ENCODE data around the gene IGF2BP3.
"Not testable (repeated sequence)": the region's sequence is repeated elsewhere in the genome, so short reads cannot be mapped to it uniquely, and the experiment has no call there.

The IGF2BP3 gene

DNA sequence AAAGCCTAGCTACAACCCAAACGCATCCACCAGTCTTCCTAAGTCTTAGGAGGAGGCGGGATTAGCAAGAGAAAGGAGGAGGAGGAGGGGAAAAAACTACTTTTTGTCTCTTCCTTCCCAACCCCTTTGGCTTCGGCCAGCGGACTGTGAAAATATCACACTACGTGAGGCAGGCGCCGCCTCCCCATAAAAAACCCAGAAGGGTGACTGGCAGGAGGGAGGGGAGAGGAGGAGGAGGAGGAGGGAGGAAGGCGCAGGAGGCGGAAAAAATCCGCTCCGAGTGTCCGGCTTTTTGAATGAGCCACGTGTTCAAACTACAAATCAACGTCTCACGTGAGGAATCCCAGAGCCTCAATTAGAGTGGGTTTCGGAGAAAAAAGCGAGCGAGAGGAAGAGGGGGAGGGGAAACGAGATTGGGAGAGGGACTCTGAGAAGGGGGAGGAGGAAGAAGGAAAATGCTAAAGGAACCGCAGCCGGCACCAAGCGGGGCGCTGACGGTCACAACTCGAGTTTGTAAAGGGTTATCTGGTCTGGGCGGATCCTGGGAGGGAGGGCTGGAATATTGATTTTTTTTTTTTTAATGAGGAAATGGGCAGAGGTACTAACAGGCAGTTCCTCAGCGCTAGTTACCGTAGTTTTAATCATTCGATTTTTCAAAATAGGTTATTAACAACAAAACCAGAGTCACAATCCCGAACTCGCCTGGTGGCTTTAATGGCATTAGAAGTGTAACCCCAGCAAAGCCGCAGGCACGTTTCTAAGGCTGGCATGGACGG is at the start of gene IGF2BP3:
TSS of gene IGF2BP3 (minus strand) at position 162 of the 776 bp plus-strand sequence. CDS start 381 bp downstream, outside the sequence.
- DNase-seq, result no peak

DNA sequence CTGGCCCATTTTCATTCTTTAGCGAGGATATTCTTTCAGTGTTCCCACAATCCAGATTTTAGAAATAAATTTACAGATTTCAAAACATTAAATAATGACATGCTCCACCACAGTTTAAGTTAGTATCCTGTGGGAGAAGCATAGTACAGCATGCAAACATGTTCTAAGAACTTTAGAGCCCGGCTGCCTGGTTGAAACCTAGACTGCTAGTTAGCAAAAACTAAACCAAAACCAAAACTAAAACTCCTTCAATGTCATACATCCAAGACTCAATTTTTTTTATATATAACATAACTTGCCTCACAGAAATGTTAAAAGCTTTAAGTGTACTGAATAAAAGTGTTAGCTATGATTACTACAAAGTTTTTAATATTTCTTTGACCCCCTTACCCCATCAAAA is 44.5 kb upstream of the IGF2BP3 start:
- DNase-seq, result no peak

DNA sequence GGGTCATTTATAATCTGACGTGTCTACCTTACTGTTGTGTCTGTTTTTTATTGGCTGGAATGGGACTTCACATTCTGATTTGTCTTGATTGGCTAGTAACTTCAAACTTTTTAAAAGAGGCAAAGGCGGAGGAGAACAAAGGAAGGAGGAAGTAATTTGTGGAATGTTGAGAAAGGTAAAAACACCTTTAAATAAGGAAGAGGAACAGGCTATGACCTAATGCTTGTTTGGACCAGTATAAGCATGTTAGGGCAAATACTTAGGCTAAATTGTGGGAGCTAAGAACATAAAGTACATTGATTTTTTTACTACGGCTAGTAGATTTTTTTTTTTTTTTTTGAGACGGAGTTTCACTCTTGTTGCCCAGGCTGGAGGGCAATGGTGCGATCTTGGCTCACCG is 43.5 kb upstream of the IGF2BP3 start:
- DNase-seq, result not testable (repeated sequence)

DNA sequence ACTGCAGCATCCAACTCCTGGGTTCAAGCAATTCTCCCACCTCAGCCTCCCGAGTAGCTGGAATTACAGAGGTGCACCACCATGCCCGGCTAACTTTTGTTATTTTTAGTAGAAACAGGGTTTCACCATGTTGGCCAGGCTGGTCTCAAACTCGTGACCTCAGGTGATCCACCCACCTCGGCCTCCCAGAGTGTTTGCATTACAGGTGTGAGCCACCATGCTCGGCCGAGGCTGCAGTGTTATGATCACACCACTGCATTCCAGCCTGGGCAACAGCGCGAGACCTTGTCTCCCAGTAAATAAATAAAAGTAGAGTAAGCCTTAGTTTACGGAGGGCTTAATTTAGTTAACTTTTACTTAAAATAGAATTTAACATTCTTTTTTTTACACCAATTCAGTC is 23.7 kb upstream of the IGF2BP3 start:
- DNase-seq, result no peak

DNA sequence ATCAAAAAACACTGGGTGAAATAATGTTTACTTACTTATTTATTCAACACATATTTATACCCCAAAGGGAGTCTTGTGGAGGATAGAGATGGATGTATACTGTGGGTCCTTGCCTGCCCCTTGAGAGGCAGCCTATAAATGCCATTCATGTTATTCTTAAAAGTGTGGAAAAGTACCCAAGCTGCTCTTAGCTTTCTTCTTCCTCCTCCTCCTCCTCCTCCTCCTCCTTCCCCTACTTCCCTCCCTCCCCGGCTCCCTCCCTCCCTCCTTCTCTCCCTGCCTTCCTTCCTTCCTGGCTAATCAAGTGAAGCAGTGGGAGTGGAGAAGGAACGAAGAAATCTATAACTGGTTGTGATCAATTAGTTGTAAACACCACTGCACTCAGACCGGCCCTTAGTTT is 21.2 kb upstream of the IGF2BP3 start:
- DNase-seq, result no peak

DNA sequence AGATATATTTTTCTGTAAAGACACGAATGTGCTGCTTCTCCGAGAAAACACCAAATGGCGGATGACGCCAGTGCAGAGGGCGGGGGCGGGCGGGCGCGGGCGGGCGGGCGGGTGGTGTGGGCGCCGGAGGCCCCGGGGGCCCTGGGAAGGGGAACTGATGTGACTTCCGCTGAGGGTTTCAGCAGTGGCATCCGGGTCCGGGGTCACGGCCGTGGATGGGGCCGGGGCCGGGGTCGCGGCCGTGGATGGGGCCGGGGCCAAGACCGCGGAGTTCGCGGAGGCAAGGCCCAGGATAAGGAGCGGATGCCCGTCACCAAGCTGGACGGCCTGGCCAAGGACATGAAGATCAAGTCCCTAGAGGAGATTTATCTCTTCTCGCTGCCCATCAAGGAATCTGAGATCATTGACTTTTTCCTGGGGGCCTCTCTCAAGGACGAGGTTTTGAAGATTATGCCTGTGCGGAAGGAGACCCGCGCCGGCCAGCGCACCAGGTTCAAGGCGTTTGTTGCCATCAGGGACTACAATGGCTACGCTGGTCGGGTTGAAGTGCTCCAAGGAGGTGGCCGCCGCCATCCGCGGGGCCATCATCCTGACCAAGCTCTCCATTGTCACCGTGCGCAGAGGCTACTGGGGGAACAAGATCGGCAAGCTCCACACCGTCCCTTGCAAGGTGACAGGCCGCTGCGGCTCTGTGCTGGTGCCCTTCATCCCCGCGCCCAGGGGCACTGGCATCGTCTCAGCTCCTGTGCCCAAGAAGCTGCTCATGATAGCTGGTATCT is 20.3 kb upstream of the IGF2BP3 start:
- peak in 43 of 56 donors; percentile 6 to 73 (median 37) for DNase-seq

DNA sequence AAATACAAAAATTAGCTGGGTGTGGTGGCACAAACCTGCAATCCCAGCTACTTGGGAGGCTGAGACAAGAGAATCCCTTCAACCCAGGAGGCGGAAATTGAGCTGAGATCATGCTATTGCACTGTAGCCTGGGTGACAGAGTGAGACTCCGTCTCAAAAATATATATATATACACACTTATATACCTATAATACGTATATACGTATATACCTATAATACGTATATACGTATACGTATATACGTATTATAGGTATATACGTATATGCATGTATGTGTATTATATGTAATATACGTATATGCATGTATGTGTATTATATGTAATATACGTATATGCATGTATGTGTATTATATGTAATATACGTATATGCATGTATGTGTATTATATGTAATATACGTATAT is 18.4 kb upstream of the IGF2BP3 start:
- not testable (repeated sequence) for DNase-seq

DNA sequence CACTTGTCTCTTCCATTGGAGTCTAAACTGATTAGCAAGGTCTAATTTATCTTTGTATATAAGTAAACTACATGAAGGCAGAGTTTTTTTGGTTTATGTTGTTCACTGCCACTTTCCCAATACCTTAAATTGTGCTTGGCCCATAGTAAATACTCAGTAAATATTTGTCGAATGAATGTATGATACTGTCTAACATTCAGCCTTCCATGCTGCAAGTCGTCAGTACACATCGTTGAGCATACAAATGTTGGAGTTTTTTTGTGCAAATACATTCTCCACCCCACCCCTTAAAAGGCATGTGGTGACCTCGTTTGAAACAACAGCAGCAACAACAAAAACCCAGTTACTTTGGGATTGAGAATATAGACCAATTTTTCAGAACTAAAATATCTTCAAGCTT is 17.4 kb upstream of the IGF2BP3 start:
- no peak for DNase-seq

DNA sequence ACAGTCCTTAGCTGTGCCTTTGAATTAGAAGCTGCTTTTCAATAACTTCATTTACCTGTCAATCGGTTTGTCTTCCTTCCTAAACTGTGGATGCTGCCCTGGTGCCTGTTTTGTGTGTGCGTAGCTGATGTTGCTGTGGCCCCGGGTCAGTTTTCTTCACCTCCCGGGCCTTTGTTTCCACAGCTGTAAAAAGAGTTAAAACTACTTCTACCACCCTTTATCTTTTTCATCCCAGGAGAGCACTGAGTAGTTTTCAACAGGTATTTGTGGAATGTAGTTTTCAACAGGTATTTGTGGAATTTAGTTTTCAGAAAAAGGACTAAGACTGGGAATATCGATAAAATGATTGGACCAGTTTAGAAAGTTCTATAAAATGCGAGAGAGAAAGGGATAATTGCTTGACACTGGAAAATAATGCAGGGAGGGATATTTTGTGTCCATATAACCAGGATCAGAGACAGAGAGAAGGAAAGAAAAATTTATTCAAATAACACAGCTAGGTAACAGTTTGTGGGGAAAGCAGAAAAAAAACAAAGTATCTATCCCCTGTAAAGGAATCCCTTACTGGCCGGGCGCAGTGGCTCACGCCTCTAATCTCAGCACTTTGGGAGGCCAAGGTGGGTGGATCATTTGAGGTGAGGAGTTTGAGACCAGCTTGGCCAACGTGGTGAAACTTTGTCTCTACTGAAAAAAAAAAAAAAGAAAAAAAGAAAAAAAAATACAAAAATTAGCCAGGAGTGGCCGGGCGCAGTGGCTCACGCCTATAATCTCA is 15.9 kb upstream of the IGF2BP3 start:
- DNase-seq, result no peak

DNA sequence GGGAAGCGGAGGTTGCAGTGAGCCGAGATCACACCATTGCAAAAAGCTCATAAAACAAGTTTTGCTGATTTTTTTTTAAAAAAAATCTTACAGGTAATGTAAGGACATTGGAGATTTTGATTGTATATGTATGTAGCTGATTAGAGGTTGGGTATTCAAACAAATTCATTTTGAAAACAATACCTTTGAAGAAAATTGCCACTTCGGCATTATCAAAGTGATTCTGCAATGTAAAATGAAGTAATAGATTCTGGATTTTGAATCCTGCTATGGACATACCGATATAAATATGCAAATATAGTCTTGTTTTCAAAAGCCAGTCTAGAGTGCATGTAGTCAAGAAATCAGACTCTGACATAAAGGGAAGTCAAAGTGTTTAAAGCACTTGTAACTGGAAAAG is 12.4 kb upstream of the IGF2BP3 start:
- DNase-seq, result no peak

DNA sequence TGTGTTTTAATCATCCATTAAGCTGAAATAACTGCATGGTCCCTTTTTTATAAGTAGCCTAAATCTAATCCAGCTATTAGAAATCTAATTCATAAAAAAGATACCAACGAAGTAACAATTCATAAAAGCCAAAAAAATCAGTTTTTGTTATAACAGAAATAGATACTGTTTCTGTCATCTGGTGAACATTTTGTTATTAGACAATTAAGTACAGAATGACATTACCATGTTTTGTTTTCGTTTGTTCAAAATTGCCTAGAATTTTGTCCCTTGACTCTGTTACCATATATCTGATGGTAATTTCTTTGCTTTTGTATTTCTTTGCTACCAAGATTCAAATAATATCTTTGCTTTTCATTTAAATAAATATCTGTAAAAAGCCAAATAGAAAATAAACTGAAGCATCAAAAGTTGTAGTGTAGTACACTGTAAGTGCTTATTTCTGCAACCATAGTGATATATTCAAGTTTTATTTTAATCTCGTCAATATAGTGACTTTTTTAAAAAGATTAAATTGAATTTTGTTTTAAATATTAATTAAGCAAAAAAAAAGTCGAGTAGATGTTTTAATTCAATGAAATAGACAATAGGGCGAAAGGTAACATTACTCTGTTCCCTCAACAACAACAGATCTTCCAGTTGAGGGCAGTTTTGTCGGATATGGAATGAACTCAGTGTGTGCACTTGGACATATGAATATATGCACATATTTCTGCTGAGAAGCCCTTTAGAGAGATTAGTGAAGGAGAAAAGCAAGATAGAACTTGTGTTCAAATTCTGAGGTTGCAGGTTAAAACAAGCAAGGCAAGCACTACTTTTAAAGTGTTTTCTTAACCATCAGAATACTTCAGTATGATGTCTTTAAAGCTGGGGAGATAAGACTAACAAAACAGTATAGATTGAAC is 7.9 kb upstream of the IGF2BP3 start:
- DNase-seq, result no peak

DNA sequence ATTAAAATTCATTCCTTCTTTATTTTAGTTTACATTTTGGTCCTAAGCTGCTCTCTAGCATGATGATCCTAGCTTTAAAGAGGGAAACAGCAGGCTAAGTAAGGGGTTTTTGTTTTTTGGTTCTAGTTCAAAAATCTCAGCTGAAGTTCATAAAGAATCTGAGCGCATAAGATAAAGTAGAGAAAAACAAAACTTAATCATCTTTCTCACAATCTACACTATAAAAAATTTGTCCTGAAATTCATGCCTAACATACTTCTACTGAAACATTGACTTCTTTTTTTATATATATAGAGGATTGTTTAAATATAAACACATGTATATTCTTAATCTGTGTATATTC is 6.8 kb upstream of the IGF2BP3 start:
- no peak for DNase-seq

DNA sequence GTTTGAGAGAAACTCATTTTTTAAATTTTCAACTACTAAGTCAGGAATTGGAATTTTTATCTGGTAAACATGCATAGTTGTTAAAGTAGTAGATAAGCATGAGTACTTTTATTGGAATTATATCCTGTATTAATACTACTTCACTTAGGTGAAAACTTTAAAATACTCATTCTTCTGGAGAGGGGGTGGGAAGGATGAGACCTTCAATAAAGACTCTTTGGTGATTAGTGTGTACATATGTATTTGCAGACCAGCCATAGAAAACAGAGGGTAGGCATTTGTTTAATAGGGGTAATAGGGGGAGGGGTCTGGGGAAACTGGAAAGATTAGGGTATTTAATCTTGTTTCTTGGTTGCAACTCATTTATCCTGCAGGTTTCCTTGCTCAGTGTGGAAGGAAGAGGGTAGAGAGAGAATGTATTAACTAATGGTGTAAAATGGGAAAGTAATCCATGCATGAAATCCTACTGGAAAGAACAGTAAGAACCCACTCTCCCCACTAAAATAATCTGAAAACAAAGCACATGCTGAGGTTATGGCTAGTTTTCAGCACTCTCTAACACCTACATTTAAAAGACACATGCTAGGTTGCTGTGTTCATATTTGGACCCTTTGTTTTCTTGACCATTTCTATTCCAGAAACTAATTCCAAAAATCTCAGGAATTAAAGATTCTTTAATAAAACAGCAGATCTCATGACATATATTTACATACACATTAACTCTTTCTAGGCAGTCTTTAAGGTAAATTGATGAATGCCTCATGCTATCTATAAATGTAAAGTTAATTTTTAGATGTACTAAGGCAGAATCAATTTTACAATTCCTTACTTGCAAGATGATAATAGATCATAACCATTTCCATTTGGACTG is 6.2 kb upstream of the IGF2BP3 start:
- no peak for DNase-seq

DNA sequence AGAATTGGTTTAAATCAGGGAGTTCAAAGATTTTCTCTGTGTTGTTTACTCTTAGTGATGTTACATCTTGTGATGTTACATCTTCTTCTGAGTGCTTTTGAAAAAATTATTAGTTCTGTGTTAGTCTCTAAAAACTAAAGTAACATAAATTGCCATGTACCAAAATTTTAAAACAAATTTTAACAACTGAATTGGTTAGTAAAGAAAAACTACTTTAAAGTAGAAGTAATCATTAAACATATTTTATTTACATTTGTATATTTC is 5.2 kb upstream of the IGF2BP3 start:
- DNase-seq, result no peak

DNA sequence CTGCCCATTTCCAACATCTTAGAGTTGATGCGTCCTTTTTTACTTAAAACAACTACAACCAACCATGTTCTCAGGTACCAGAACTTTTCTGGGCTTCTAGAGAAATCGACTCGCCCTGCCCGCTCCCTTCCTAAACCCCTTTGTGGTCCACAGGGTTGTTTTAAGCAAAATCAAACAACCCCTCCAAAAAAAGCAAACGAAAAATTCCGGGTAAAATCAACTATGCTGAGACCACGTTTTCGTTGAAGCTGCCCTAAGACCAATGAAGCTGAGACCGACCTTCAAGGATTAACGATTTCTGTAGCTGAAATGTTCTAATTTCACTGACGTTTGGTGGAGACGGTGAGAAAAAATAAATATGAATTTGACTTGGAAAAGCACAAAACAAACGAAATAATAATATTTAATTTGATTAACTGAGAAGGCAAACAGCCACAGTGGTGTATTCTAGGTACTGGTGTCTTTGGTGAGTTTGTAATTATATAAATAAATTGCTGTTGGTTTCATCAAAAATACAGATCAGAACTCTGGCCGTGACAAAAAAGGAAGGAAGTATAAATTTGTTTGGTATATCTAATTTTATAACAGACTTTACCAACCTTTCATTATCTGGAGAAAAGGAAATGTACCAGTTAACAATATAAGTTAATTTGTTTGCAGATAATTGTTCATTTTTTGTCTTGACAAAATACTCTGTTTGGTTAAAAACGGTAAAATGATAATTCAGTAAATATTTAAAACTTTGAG is 4.7 kb upstream of the IGF2BP3 start:
- no peak for DNase-seq

DNA sequence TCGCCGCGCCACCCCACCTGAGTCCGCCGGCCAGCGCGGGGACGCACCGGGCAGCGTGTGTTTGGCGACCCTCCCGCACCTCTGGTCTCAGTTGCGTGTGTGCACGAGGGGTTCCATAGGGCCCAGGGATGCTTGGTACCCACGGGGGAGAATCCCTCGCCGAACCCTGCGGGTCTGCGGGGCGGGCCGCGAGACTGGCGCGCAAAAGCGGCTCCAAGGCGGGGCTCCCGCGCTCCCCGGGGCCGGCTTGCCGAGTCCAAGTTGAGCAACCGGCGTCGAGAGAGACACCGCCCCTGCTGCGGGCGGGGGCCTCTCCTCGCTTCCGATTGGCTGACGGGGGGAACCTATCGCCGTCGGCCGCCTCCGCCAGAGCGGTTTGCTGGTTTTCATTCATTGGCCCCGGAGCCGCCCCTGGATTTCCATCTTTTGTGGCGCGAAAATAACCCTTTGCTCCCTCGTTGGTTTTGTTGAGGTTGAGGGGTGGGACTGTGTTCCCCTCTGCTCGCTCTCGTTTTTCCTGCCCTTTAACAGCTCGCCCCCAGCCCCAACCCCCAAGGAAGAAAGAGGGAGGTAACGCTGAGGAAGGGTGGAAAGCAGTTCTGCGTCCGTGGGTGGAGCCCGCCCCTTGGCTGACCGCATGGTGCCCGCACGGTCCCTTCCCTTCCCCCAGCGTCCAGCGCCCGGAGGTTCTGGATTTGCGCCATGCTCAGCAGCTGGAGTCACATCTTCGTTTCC is 4.0 kb upstream of the IGF2BP3 start:
- DNase-seq, result peak in 3 of 56 donors; percentile 10 to 16 (median 10)

DNA sequence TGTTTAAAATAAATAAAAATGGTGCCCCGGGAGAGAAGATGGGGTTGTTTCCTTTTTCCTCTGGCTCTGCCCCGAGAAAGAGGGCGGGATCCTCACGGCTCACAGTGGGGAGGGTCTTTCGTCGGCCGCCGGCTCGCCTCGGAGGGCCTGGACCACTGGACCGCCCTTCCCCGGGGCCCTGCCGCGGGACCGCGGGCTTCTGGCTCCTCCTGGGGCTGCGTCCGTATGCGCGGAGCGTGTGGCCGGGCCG is 3.5 kb upstream of the IGF2BP3 start:
- no peak for DNase-seq

DNA sequence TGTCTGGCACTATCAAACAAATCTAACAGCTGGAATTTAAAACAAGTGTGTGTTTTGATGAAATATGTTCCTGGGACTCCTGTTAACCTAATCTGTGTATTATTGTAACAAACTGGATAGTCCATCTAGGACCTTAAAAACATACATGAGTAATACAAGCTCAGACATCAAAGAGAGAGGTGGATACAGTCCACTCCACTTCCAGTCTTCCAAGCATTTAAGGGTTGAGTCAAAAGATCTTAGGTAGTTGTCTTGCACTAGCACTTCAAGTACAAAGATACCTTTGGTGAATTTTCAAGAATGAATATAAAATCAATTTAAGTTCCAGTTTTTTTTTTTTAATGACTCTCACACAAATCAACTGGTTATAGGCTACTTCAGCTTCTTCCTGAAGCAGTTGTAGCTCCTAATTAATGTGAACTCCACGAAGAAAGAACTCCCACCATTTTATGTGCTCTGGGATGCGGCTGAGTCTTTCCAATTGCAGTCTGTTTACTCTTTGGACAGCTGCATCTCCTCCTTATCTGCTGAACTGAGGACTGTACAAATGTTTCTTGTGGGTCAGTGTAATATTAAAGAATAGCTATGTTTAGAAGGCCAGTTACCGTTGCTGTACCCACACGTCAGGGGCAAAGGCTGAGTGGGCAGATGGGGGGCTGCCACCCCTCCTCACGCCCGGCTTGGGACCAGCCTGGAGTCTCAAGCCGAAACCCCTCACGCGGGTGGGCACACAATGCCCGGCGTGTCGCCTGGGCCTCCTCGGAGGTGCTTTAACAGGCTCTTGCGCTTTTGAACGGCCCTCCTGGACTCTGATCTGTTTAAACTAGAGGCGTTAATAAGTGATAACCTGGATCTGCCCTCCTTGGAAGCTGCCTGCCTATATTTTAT is 2.9 kb upstream of the IGF2BP3 start:
- no peak for DNase-seq

All from nucleus accumbens (tissue), 56 donors.